ENCODE results near the gene CCND3. TPM values are rescaled to one million over a fixed set of nuclear protein-coding genes. Genes with fewer than 3 reads are reported as not detected.
A peak's percentile ranks its signal among the peaks of the same experiment; 100 is the strongest.

The CCND3 gene
- total and polyA plus RNA-seq, 2 of the 13 experiments (the other 11 are each of a cell fraction or from before 2014, with no cell fraction given), result 4.3 to 7.2 TPM

GRCh38 chr6:41941280-41942066, at the start of gene CCND3 (continued):
- no peak for TF ChIP-seq STAT6 (CRISPR knock-in tag; IDR thresholded peaks at IDR 0.05; ENCODE audit: borderline replicate concordance)
- no peak for TF ChIP-seq ZNF569 (CRISPR knock-in tag; IDR thresholded peaks at IDR 0.05; ENCODE audit: borderline replicate concordance)
- no peak; the same call in 1 of the 2 replicates for TF ChIP-seq CBX5 (CRISPR knock-in tag; IDR thresholded peaks at IDR 0.05; ENCODE audit: borderline replicate concordance)
- TF ChIP-seq SNAPC4 (CRISPR knock-in tag; IDR thresholded peaks at IDR 0.05), result no peak
- no peak for TF ChIP-seq ZBTB1 (CRISPR knock-in tag; IDR thresholded peaks at IDR 0.05; ENCODE audit: borderline replicate concordance)
- no peak; the same call in 1 of the 2 replicates for TF ChIP-seq PAXIP1 (CRISPR knock-in tag; conservative IDR thresholded peaks at IDR 0.05)
- no peak; the same call in none of the 2 replicates for TF ChIP-seq ZNF788 (CRISPR knock-in tag; IDR thresholded peaks at IDR 0.05; ENCODE audit: borderline replicate concordance)
- TF ChIP-seq RFXANK (CRISPR knock-in tag; IDR thresholded peaks at IDR 0.05), result no peak
- TF ChIP-seq MYPOP (CRISPR knock-in tag; IDR thresholded peaks at IDR 0.05), result peak; percentile 97
- TF ChIP-seq ZC3H13 (CRISPR knock-in tag; IDR thresholded peaks at IDR 0.05), result no peak
- TF ChIP-seq ZNF713 (CRISPR knock-in tag; IDR thresholded peaks at IDR 0.05), result no peak
- TF ChIP-seq ZNF331 (CRISPR knock-in tag; IDR thresholded peaks at IDR 0.05), result no peak
- TF ChIP-seq CSRNP1 (CRISPR knock-in tag; IDR thresholded peaks at IDR 0.05), result no peak; the same call in 1 of the 2 replicates
